ENCODE data around the gene BABAM2. TPM values are rescaled to one million over a fixed set of nuclear protein-coding genes. Genes with fewer than 3 reads are reported as not detected.

BABAM2 gene
- total RNA-seq, 1 donor from 2014 or later = 43.5 TPM

DNA sequence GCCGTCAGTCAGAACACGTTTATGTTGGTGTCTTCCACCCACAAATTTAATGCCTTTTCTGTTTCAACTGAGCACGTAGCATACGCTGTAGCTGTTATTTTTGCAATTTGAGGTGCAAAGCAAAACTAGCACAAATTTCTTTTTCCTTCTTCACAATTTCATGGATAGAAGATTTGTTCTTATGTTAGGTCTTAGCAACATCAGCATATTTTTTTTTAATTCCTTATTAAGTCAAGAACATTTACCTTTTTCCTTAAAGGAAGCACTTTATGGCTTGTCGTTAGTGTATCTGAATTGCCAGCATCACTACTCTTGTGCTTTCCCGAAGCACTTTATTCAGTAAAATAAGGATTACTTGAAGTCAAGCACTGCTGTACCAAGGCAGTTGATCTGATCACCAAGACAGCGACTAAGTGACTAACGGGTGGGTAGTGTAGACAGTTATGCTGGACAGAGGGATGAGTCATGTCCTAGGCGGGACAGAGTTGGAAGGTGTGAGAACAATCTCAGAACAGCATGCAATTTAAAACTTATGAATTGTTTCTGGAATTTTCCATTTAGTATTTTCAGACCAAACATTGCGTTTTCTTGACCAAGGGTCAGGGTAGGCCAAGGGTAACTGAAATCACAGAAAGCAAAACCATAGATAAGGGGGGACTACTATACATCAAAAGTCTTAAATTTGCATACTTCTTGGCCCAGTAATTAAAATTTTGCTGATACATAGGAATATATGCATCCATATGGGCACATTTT, 13.3 kb downstream of the BABAM2 start:
- Mint-ChIP-seq H3K36me3 (peaks cover 17% of the 10 kb centered on the region), H3K9me3 (peaks cover 5% of the 10 kb centered on the region), H3K4me1 (no peaks in the 10 kb centered on the region), H3K4me3 (no peak overlapping the region), H3K27me3 (ENCODE audit: low read depth) (no peaks in the 10 kb centered on the region), H3K27ac (no peak overlapping the region)
- TF ChIP-seq, protein P1, sequence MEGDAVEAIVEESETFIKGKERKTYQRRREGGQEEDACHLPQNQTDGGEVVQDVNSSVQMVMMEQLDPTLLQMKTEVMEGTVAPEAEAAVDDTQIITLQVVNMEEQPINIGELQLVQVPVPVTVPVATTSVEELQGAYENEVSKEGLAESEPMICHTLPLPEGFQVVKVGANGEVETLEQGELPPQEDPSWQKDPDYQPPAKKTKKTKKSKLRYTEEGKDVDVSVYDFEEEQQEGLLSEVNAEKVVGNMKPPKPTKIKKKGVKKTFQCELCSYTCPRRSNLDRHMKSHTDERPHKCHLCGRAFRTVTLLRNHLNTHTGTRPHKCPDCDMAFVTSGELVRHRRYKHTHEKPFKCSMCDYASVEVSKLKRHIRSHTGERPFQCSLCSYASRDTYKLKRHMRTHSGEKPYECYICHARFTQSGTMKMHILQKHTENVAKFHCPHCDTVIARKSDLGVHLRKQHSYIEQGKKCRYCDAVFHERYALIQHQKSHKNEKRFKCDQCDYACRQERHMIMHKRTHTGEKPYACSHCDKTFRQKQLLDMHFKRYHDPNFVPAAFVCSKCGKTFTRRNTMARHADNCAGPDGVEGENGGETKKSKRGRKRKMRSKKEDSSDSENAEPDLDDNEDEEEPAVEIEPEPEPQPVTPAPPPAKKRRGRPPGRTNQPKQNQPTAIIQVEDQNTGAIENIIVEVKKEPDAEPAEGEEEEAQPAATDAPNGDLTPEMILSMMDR (IDR thresholded peaks at IDR 0.05; ENCODE audit: unreplicated experiment) = no peak
- DNase-seq (ENCODE audit: low spot score in 2 of 2, unreplicated experiment in 2 of 2) = no peak

DNA sequence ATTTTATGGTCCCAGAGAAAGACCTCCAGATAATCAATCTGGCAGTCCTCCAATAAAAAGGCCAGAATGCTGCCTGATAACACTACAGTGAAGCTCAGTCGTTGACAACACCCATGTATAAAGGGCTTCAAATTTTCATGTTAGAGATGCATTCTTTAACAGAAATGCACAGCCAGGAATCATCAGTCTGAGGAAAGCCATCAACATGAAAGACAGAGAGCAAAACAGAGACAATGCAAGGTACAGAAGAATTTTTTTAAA, 13.8 kb downstream of the BABAM2 start:
- Mint-ChIP-seq H3K27ac (no peak overlapping the region), H3K27me3 (ENCODE audit: low read depth) (no peaks in the 10 kb centered on the region), H3K4me1 (no peaks in the 10 kb centered on the region), H3K9me3 (peaks cover 5% of the 10 kb centered on the region), H3K4me3 (no peak overlapping the region), H3K36me3 (peaks cover 15% of the 10 kb centered on the region)
- DNase-seq (ENCODE audit: low spot score in 2 of 2, unreplicated experiment in 2 of 2) = no peak
- TF ChIP-seq, protein P1 (IDR thresholded peaks at IDR 0.05; ENCODE audit: unreplicated experiment) = no peak

DNA sequence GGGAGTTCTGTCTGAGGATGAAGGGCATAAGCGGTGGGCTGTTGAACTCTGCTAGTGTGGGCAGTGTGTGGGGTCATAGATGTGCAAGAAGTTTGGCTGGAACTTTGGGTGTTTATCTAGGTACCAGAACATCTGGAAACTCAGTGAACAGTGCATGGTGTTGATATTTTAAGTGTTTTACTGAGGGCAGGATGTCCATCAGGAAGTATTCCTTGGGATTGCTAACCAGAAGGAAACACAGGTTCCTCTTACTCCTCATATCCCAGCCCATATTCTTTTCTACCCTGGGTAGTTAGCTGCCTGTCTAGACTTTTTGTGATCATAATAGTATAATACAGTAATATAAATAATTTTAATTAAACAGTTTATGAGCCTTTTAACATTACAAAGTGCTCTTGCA, 15.5 kb downstream of the BABAM2 start:
- Mint-ChIP-seq H3K36me3 (peaks cover 10% of the 10 kb centered on the region), H3K4me3 (no peak overlapping the region), H3K4me1 (no peaks in the 10 kb centered on the region), H3K27ac (no peak overlapping the region), H3K9me3 (peaks cover 5% of the 10 kb centered on the region), H3K27me3 (ENCODE audit: low read depth) (no peaks in the 10 kb centered on the region)
- no peak for DNase-seq (ENCODE audit: low spot score in 2 of 2, unreplicated experiment in 2 of 2)
- TF ChIP-seq, protein P1 (IDR thresholded peaks at IDR 0.05; ENCODE audit: unreplicated experiment) = no peak

DNA sequence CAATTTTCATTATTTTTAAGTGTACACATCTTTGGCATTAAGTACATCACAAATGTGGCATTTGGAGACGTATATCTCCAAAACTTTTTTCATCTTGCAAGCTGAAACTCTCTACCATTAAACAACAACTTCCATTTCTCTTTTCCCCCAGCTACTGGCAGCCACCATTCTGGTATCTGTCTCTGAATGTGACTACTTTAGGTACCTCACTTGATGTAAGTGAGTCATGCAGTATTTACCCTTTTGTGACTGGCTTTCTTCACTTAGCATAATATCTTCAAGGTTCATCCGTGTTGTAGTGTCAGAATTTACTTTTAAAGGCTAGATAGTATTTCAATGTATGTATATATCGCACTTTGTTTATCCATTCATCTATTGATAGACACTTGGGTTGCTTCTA, 17.0 kb downstream of the BABAM2 start:
- Mint-ChIP-seq H3K9me3 (peaks cover 5% of the 10 kb centered on the region), H3K4me3 (no peak overlapping the region), H3K36me3 (peaks cover 10% of the 10 kb centered on the region), H3K4me1 (peaks cover 5% of the 10 kb centered on the region), H3K27me3 (ENCODE audit: low read depth) (no peaks in the 10 kb centered on the region), H3K27ac (no peak overlapping the region)
- no peak for DNase-seq (ENCODE audit: low spot score in 2 of 2, unreplicated experiment in 2 of 2)
- TF ChIP-seq, protein P1 (IDR thresholded peaks at IDR 0.05; ENCODE audit: unreplicated experiment) = no peak

DNA sequence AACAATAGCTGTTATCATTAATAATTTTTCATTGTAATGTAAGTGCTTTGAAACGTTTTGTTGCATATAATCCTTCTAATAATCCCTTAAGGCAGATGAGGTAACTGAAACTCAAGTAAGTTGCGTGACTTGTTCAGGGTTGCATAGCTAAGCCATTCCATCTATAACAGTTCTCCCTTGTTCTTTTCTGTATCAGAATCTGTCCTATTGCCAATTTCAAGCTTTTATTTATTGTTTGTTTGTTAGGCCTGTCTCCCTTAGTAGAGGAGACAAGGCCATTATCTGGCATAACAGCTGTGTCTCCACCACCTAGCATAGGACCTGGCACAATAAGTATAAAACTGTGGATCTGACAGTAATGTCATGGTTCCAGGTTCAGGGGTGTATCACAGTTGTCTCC, 19.4 kb downstream of the BABAM2 start:
- no peaks in the 10 kb centered on the region for H3K27me3 Mint-ChIP-seq (ENCODE audit: low read depth)
- TF ChIP-seq, protein P1 (IDR thresholded peaks at IDR 0.05; ENCODE audit: unreplicated experiment) = no peak
- peaks cover 22% of the 10 kb centered on the region for H3K4me1 Mint-ChIP-seq
- no peak overlapping the region for H3K27ac Mint-ChIP-seq
- peaks cover 2% of the 10 kb centered on the region for H3K9me3 Mint-ChIP-seq
- no peak for DNase-seq (ENCODE audit: low spot score in 2 of 2, unreplicated experiment in 2 of 2)
- no peak overlapping the region for H3K4me3 Mint-ChIP-seq
- H3K36me3 Mint-ChIP-seq = peaks cover 7% of the 10 kb centered on the region

Data from mesothelial cell of epicardium (in vitro differentiated cells).